SJSA1 (cell line): ENCODE measurements around the gene SPTSSA. TPM values are rescaled to one million over a fixed set of nuclear protein-coding genes. Genes with fewer than 3 reads are reported as not detected.
"Not testable (repeated sequence)": the region's sequence is repeated elsewhere in the genome, so short reads cannot be mapped to it uniquely, and the experiment has no call there.

Source experiments
- DNase-seq, 2 experiments: peaks; one replicate each; pipeline ENCODE4 v3.0.0-alpha.2; 2015 to 2020; ENCODE audit warnings: low spot score in 2 of 2, low read depth in 1 of 2
- H3K27ac ChIP-seq: fragments of 250-450 bp; sonication (Bioruptor Pico); 2 replicates; pipeline ENCODE4 v1.5.1; 2020; ENCODE audit warnings: mild to moderate bottlenecking, moderate library complexity
- H3K27me3 ChIP-seq: fragments of 250-450 bp; sonication (Bioruptor Pico); replicated peaks from 2 replicates; pipeline ENCODE4 v1.5.1; 2020; ENCODE audit warnings: mild to moderate bottlenecking, moderate library complexity
- H3K36me3 ChIP-seq: fragments of 250-450 bp; sonication (Bioruptor Pico); 2 replicates; pipeline ENCODE4 v1.5.1; 2020; ENCODE audit warnings: mild to moderate bottlenecking
- H3K4me1 ChIP-seq: fragments of 250-450 bp; sonication (Bioruptor Pico); replicated peaks from 2 replicates; pipeline ENCODE4 v1.6.1; 2021; ENCODE audit warnings: mild to moderate bottlenecking
- H3K4me3 ChIP-seq: fragments of 250-450 bp; sonication (Bioruptor Pico); 2 replicates; pipeline ENCODE4 v1.5.1; 2020; ENCODE audit warnings: mild to moderate bottlenecking
- H3K9me3 ChIP-seq: fragments of 250-450 bp; sonication (Bioruptor Pico); replicated peaks from 2 replicates; pipeline ENCODE4 v1.5.1; 2020; ENCODE audit warnings: mild to moderate bottlenecking
- total RNA-seq: library from RNA; depleted of rRNA; stranded (reverse); fragments of >200 nt; shearing (Covaris generic); gene quantifications from 2 replicates; pipeline ENCODE4 v1.2.3, GENCODE V29; 2014; rRNA removed

SPTSSA gene
- total RNA-seq, 1 experiment from 2014 or later = 27.2 TPM

- no peaks in the 10 kb centered on the region for H3K27me3 ChIP-seq
- H3K4me3 ChIP-seq = no peak overlapping the region
- H3K4me1 ChIP-seq = no peaks in the 10 kb centered on the region
- no peak overlapping the region for H3K27ac ChIP-seq
- H3K36me3 ChIP-seq = no peaks in the 10 kb centered on the region
- H3K9me3 ChIP-seq = no peaks in the 10 kb centered on the region
- no peak for DNase-seq
Measured at GRCh38 chr14:34386865-34387485, 75.1 kb downstream of the SPTSSA start.

- not testable (repeated sequence) for DNase-seq, H3K9me3 ChIP-seq
Measured at GRCh38 chr14:34385881-34386280, 76.2 kb downstream of the SPTSSA start.

GRCh38 chr14:34383839-34384238 lies 78.2 kb downstream of the SPTSSA start:
- no peak overlapping the region for H3K4me3 ChIP-seq
- no peaks in the 10 kb centered on the region for H3K36me3 ChIP-seq
- H3K27me3 ChIP-seq = no peaks in the 10 kb centered on the region
- H3K4me1 ChIP-seq = no peaks in the 10 kb centered on the region
- no peak overlapping the region for H3K27ac ChIP-seq
- H3K9me3 ChIP-seq = no peaks in the 10 kb centered on the region
- DNase-seq = no peak

More at GRCh38 chr14:34385881-34386280, 76.2 kb downstream of the SPTSSA start:
- H3K36me3 ChIP-seq, H3K4me3 ChIP-seq, H3K27me3 ChIP-seq, H3K27ac ChIP-seq, H3K4me1 ChIP-seq: not testable (repeated sequence)

Other genes starting within 250 kb of the SPTSSA start
- 34.1 and 49.8 TPM in 2 replicates for gene EAPP, start 77.5 kb upstream of the SPTSSA start, total RNA-seq
- gene SNX6, start 167.9 kb upstream of the SPTSSA start, total RNA-seq = 131 and 199 TPM in 2 replicates